ENCODE results near the gene CYP4F22.

The CYP4F22 gene

DNA sequence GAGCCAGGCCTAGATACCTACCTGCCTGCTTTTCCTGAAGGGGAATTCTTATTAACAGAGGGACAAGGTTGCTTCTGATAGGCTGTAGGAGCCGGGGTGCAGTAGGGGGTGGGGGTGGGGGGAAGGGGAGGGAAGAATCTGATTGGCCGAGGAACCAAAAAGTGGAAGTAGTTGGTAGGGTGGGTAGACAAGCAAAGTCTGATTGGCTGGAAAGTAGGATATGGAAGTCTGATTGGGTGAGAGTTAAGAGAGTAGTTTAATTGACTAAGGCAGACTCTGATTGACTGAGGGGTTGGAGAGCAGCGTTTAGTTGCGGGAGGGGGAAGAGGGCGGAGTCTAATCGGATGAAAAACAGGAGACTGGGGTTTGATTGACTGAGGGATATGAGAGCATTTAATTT, 9.4 kb upstream of the CYP4F22 start:
- no peaks in the 10 kb centered on the region for H3K27me3 ChIP-seq (ENCODE audit: insufficient read depth, low read length, poor library complexity)
- H3K4ac ChIP-seq (ENCODE audit: low read depth, low read length) = no peak overlapping the region
- no peak overlapping the region for H2BK5ac ChIP-seq (ENCODE audit: low read length)
- no peak overlapping the region for H2BK15ac ChIP-seq (replicated peaks; ENCODE audit: low read depth)
- no peak overlapping the region for H3K27ac ChIP-seq (ENCODE audit: low read depth, low read length)
- WGBS (ENCODE audit: extremely low coverage, insufficient coverage, low lambda C conversion rate) = no CpG with 5 or more reads among the region's 6 CpGs
- no peak overlapping the region for H2BK120ac ChIP-seq (ENCODE audit: low read depth, low read length)
- H4K8ac ChIP-seq (ENCODE audit: low read depth, low read length) = no peak overlapping the region
- no peak overlapping the region for H3K56ac ChIP-seq (ENCODE audit: low read length)
- H3K23ac ChIP-seq (ENCODE audit: low read length) = no peak overlapping the region
- no peak overlapping the region for H3K18ac ChIP-seq (ENCODE audit: low read length)
- H4K5ac ChIP-seq (ENCODE audit: low read length) = no peak overlapping the region
- H3K4me1 ChIP-seq (ENCODE audit: control insufficient read depth, low read depth, low read length) = no peaks in the 10 kb centered on the region
- no peak overlapping the region for H3K9ac ChIP-seq (ENCODE audit: low read length)
- DNase-seq = no peak
- H3K79me1 ChIP-seq (ENCODE audit: low read length) = no peaks in the 10 kb centered on the region
- no peak overlapping the region for H2AK5ac ChIP-seq (ENCODE audit: low read length)
- no peak overlapping the region for H3K4me3 ChIP-seq (ENCODE audit: low read length)
- H3K79me2 ChIP-seq (ENCODE audit: control insufficient read depth, insufficient read depth, low read length) = no peaks in the 10 kb centered on the region
- no peak overlapping the region for H3K4me2 ChIP-seq (ENCODE audit: low read length)
- no peaks in the 10 kb centered on the region for H3K36me3 ChIP-seq (ENCODE audit: control insufficient read depth, insufficient read depth, low read length)

GRCh38 chr19:15501596-15501995, 6.7 kb upstream of the CYP4F22 start:
- Histone ChIP-seq H3K36me3 (ENCODE audit: control insufficient read depth, insufficient read depth, low read length) (no peaks in the 10 kb centered on the region), H3K9ac (ENCODE audit: low read length) (no peak overlapping the region), H3K27ac (ENCODE audit: low read depth, low read length) (no peak overlapping the region), H3K23ac (ENCODE audit: low read length) (no peak overlapping the region), H3K56ac (ENCODE audit: low read length) (no peak overlapping the region), H2BK5ac (ENCODE audit: low read length) (no peak overlapping the region), H3K4me1 (ENCODE audit: control insufficient read depth, low read depth, low read length) (no peaks in the 10 kb centered on the region), H3K79me1 (ENCODE audit: low read length) (no peaks in the 10 kb centered on the region), H4K5ac (ENCODE audit: low read length) (no peak overlapping the region), H3K4me2 (ENCODE audit: low read length) (no peak overlapping the region), H3K18ac (ENCODE audit: low read length) (no peak overlapping the region), H3K4me3 (ENCODE audit: low read length) (no peak overlapping the region), H2BK15ac (replicated peaks; ENCODE audit: low read depth) (no peak overlapping the region), H4K8ac (ENCODE audit: low read depth, low read length) (no peak overlapping the region), H3K27me3 (ENCODE audit: insufficient read depth, low read length, poor library complexity) (no peaks in the 10 kb centered on the region), H2AK5ac (ENCODE audit: low read length) (no peak overlapping the region), H3K4ac (ENCODE audit: low read depth, low read length) (no peak overlapping the region), H2BK120ac (ENCODE audit: low read depth, low read length) (no peak overlapping the region), H3K79me2 (ENCODE audit: control insufficient read depth, insufficient read depth, low read length) (no peaks in the 10 kb centered on the region)
- no CpG with 5 or more reads among the region's 1 CpG for WGBS (ENCODE audit: extremely low coverage, insufficient coverage, low lambda C conversion rate)
- no peak for DNase-seq

DNA sequence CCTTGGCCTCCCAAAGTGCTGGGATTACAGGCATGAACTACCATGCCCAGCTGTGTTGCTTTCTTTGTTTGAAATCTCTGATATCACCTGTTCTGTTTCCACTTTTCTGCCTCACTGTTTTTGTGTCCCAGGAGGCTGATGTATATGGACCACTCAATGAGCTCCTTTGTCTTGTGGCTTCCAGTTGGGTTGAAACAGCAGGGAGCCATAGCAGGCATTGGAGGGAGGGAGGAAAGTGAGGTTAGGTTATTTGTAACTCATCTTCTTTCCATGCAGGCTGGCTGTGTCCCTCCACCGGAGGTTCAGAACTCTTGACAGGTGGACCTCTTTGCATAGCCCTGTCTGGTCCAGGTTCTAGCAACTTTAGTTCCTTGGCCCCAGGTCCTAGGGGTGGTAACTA, 6.1 kb upstream of the CYP4F22 start:
- H2BK120ac ChIP-seq (ENCODE audit: low read depth, low read length) = no peak overlapping the region
- DNase-seq = no peak
- H3K79me1 ChIP-seq (ENCODE audit: low read length) = no peaks in the 10 kb centered on the region
- no peak overlapping the region for H3K4me2 ChIP-seq (ENCODE audit: low read length)
- H3K4me3 ChIP-seq (ENCODE audit: low read length) = no peak overlapping the region
- H3K23ac ChIP-seq (ENCODE audit: low read length) = no peak overlapping the region
- H2BK15ac ChIP-seq (replicated peaks; ENCODE audit: low read depth) = no peak overlapping the region
- WGBS (ENCODE audit: extremely low coverage, insufficient coverage, low lambda C conversion rate) = no CpG with 5 or more reads among the region's 1 CpG
- no peak overlapping the region for H3K27ac ChIP-seq (ENCODE audit: low read depth, low read length)
- H3K4me1 ChIP-seq (ENCODE audit: control insufficient read depth, low read depth, low read length) = no peaks in the 10 kb centered on the region
- H4K8ac ChIP-seq (ENCODE audit: low read depth, low read length) = no peak overlapping the region
- H3K4ac ChIP-seq (ENCODE audit: low read depth, low read length) = no peak overlapping the region
- H3K36me3 ChIP-seq (ENCODE audit: control insufficient read depth, insufficient read depth, low read length) = no peaks in the 10 kb centered on the region
- H3K18ac ChIP-seq (ENCODE audit: low read length) = no peak overlapping the region
- H3K56ac ChIP-seq (ENCODE audit: low read length) = no peak overlapping the region
- H3K9ac ChIP-seq (ENCODE audit: low read length) = no peak overlapping the region
- no peaks in the 10 kb centered on the region for H3K27me3 ChIP-seq (ENCODE audit: insufficient read depth, low read length, poor library complexity)
- H3K79me2 ChIP-seq (ENCODE audit: control insufficient read depth, insufficient read depth, low read length) = no peaks in the 10 kb centered on the region
- no peak overlapping the region for H2AK5ac ChIP-seq (ENCODE audit: low read length)
- H4K5ac ChIP-seq (ENCODE audit: low read length) = no peak overlapping the region
- no peak overlapping the region for H2BK5ac ChIP-seq (ENCODE audit: low read length)

GRCh38 chr19:15506074-15506571, 2.2 kb upstream of the CYP4F22 start:
- Histone ChIP-seq H3K4me2 (ENCODE audit: low read length) (no peak overlapping the region), H3K79me2 (ENCODE audit: control insufficient read depth, insufficient read depth, low read length) (no peaks in the 10 kb centered on the region), H3K27me3 (ENCODE audit: insufficient read depth, low read length, poor library complexity) (no peaks in the 10 kb centered on the region), H4K8ac (ENCODE audit: low read depth, low read length) (no peak overlapping the region), H3K56ac (ENCODE audit: low read length) (no peak overlapping the region), H2BK5ac (ENCODE audit: low read length) (no peak overlapping the region), H3K4me3 (ENCODE audit: low read length) (no peak overlapping the region), H4K5ac (ENCODE audit: low read length) (no peak overlapping the region), H3K23ac (ENCODE audit: low read length) (no peak overlapping the region), H2BK120ac (ENCODE audit: low read depth, low read length) (no peak overlapping the region), H2AK5ac (ENCODE audit: low read length) (no peak overlapping the region), H3K9ac (ENCODE audit: low read length) (no peak overlapping the region), H3K27ac (ENCODE audit: low read depth, low read length) (no peak overlapping the region), H3K79me1 (ENCODE audit: low read length) (no peaks in the 10 kb centered on the region), H3K36me3 (ENCODE audit: control insufficient read depth, insufficient read depth, low read length) (no peaks in the 10 kb centered on the region), H3K4me1 (ENCODE audit: control insufficient read depth, low read depth, low read length) (no peaks in the 10 kb centered on the region), H2BK15ac (replicated peaks; ENCODE audit: low read depth) (no peak overlapping the region), H3K18ac (ENCODE audit: low read length) (no peak overlapping the region), H3K4ac (ENCODE audit: low read depth, low read length) (no peak overlapping the region)
- DNase-seq = no peak
- no CpG with 5 or more reads among the region's 5 CpGs for WGBS (ENCODE audit: extremely low coverage, insufficient coverage, low lambda C conversion rate)

- Histone ChIP-seq H2BK15ac (replicated peaks; ENCODE audit: low read depth) (no peak overlapping the region), H3K79me1 (ENCODE audit: low read length) (no peaks in the 10 kb centered on the region), H3K18ac (ENCODE audit: low read length) (no peak overlapping the region), H3K56ac (ENCODE audit: low read length) (no peak overlapping the region), H2AK5ac (ENCODE audit: low read length) (no peak overlapping the region), H3K4me3 (ENCODE audit: low read length) (no peak overlapping the region), H3K27ac (ENCODE audit: low read depth, low read length) (no peak overlapping the region), H3K79me2 (ENCODE audit: control insufficient read depth, insufficient read depth, low read length) (no peaks in the 10 kb centered on the region), H3K4ac (ENCODE audit: low read depth, low read length) (no peak overlapping the region), H3K36me3 (ENCODE audit: control insufficient read depth, insufficient read depth, low read length) (no peaks in the 10 kb centered on the region), H3K4me1 (ENCODE audit: control insufficient read depth, low read depth, low read length) (no peaks in the 10 kb centered on the region), H2BK120ac (ENCODE audit: low read depth, low read length) (no peak overlapping the region), H3K9ac (ENCODE audit: low read length) (no peak overlapping the region), H3K23ac (ENCODE audit: low read length) (no peak overlapping the region), H4K8ac (ENCODE audit: low read depth, low read length) (no peak overlapping the region), H2BK5ac (ENCODE audit: low read length) (no peak overlapping the region), H3K27me3 (ENCODE audit: insufficient read depth, low read length, poor library complexity) (no peaks in the 10 kb centered on the region), H4K5ac (ENCODE audit: low read length) (no peak overlapping the region), H3K4me2 (ENCODE audit: low read length) (no peak overlapping the region)
- WGBS (ENCODE audit: extremely low coverage, insufficient coverage, low lambda C conversion rate) = no CpG with 5 or more reads among the region's 14 CpGs
- DNase-seq = no peak
Measured at GRCh38 chr19:15507068-15508034, 974 bp upstream of the CYP4F22 start.
